Chondrocyte (in vitro differentiated cells): ENCODE data around the gene KRT16. TPM values are rescaled to one million over a fixed set of nuclear protein-coding genes. Genes with fewer than 3 reads are reported as not detected.
"Not testable (repeated sequence)": the region's sequence is repeated elsewhere in the genome, so short reads cannot be mapped to it uniquely, and the experiment has no call there.

Source experiments
- DNase-seq: peaks from one replicate; pipeline ENCODE4 v3.0.0; 2021; ENCODE audit warnings: mixed read lengths, low spot score
- H3K27ac Mint-ChIP-seq: one replicate; pipeline ENCODE4 v1.8.0; 2021; ENCODE audit warnings: mild to moderate bottlenecking, moderate library complexity, mixed read lengths; ENCODE audit not compliant: unreplicated experiment
- H3K27me3 Mint-ChIP-seq: 2 replicates; pipeline ENCODE4 v1.8.0; 2021; ENCODE audit warnings: low read depth, mixed read lengths
- H3K36me3 Mint-ChIP-seq: 2 replicates; pipeline ENCODE4 v1.8.0; 2021; ENCODE audit warnings: low read depth, mixed read lengths
- H3K4me1 Mint-ChIP-seq: 2 replicates; pipeline ENCODE4 v1.8.0; 2021; ENCODE audit warnings: low read depth, mild to moderate bottlenecking, mixed read lengths
- H3K4me3 Mint-ChIP-seq: one replicate; pipeline ENCODE4 v1.8.0; 2021; ENCODE audit warnings: mild to moderate bottlenecking, moderate library complexity, mixed read lengths; ENCODE audit not compliant: unreplicated experiment
- H3K9me3 Mint-ChIP-seq: 2 replicates; pipeline ENCODE4 v1.8.0; 2021; ENCODE audit warnings: low read depth, mixed read lengths
- CTCF ChIP-seq: fragments of 200-600 bp; sonication (generic); IDR thresholded peaks from 2 replicates; pipeline ENCODE4 v1.5.0; 2021; ENCODE audit warnings: antibody characterized with exemption, mild to moderate bottlenecking, moderate library complexity
- total RNA-seq: library from RNA; stranded (reverse); gene quantifications from 3 replicates; pipeline ENCODE4 v1.2.1, GENCODE V29; 2021

Gene KRT16
- total RNA-seq, 1 donor from 2014 or later = 5.9 TPM

GRCh38 chr17:41580687-41581365 is 31.7 kb downstream of the KRT16 start:
- no peak for TF ChIP-seq CTCF
- H3K4me3 Mint-ChIP-seq = no peak overlapping the region
- DNase-seq = no peak
- no peaks in the 10 kb centered on the region for H3K36me3 Mint-ChIP-seq
- H3K27me3 Mint-ChIP-seq = peaks cover 30% of the 10 kb centered on the region
- no peaks in the 10 kb centered on the region for H3K9me3 Mint-ChIP-seq
- H3K27ac Mint-ChIP-seq = no peak overlapping the region
- peaks cover 8% of the 10 kb centered on the region for H3K4me1 Mint-ChIP-seq

- H3K27me3 Mint-ChIP-seq = peaks cover 33% of the 10 kb centered on the region
- TF ChIP-seq CTCF = no peak
- H3K4me3 Mint-ChIP-seq = no peak overlapping the region
- H3K36me3 Mint-ChIP-seq = no peaks in the 10 kb centered on the region
- H3K27ac Mint-ChIP-seq = no peak overlapping the region
- H3K4me1 Mint-ChIP-seq = peaks cover 8% of the 10 kb centered on the region
- no peak for DNase-seq
- H3K9me3 Mint-ChIP-seq = no peaks in the 10 kb centered on the region
Measured at GRCh38 chr17:41580244-41580575, 32.4 kb downstream of the KRT16 start.

DNA sequence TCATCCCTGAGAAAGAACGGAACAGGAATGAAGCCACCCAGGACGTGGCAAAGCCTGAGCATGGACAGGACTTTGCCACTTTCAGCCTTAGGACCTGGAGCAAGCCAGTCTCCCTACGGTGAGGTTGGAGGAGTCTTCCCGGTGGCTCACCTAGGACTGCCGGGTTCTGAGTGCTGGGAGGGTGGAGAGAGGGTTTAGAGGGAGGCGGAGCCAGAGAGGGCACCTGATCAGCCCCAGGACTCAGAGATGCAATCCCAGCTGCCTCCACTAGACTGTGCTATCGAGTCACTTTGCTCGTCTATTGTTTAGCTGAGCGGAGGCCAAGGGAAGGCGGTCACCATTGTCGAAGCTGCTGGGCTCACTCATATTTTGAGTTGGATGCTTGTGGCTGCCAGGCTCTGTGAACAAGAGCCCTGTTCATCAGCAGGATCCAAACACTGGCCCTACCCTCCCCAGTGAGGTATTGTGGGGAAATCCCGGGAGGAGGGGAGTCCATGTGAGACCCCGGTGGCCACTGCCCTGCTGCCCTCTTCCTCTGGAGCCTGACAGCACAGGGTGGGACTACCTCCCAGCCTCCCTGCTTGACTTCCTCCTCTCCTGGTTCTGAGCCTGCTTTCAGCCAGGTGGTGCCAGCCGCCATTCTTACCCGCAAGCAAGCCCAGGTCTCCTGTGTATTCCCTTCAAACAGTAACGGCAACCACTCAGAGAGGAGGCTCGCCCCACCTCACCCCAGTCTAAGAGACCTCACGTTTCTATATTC is 32.9 kb downstream of the KRT16 start:
- TF ChIP-seq CTCF = peak; percentile 84
- H3K27me3 Mint-ChIP-seq = peaks cover 36% of the 10 kb centered on the region
- no peaks in the 10 kb centered on the region for H3K9me3 Mint-ChIP-seq
- no peak overlapping the region for H3K27ac Mint-ChIP-seq
- DNase-seq = no peak
- no peak overlapping the region for H3K4me3 Mint-ChIP-seq
- no peaks in the 10 kb centered on the region for H3K36me3 Mint-ChIP-seq
- H3K4me1 Mint-ChIP-seq = peaks cover 8% of the 10 kb centered on the region

DNA sequence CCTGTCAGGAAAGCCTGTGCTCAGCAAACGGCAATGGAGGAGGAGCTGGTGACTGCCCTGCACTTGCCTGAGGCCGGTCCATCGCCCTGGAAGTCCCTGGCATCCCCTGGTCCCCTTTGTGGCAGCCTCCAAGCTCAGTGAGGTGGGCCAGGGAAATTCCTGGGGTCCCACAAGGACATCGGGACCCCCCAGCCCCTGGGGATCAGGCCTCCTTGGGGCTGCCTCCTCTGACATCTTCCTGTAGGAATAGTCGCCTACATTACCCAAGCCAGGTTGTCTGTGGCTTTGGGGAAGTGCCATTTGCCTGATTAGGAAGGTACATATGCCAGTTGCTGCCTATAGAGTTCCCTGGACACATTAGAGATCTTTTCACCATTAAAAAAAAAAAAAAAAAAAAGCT is 33.6 kb downstream of the KRT16 start:
- DNase-seq = no peak
- Mint-ChIP-seq H3K4me3 (no peak overlapping the region), H3K9me3 (no peaks in the 10 kb centered on the region), H3K27me3 (peaks cover 35% of the 10 kb centered on the region), H3K36me3 (no peaks in the 10 kb centered on the region), H3K4me1 (peaks cover 8% of the 10 kb centered on the region), H3K27ac (no peak overlapping the region)
- TF ChIP-seq CTCF = no peak

DNA sequence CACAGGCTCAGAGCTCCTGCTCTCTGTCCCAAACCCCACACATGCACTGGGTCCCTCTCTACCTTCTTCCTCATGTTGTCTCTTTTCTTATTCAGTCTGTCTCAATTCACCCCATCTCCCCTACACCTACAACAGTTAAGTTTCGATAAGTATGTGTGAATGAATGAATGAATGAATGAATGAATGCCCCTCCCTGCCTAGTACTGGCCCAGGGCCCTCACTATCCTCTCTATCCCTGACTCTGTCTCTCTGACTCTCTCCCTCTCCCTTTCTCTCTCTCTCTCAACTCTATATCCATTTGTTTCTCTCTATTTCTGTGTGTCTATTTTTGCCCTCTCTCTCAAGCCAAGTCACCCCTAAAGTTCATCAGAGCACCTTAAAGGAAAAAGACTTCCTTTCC is 34.0 kb downstream of the KRT16 start:
- Mint-ChIP-seq H3K4me1 (peaks cover 8% of the 10 kb centered on the region), H3K27me3 (peaks cover 39% of the 10 kb centered on the region), H3K36me3 (no peaks in the 10 kb centered on the region), H3K9me3 (no peaks in the 10 kb centered on the region), H3K27ac (no peak overlapping the region), H3K4me3 (no peak overlapping the region)
- DNase-seq = no peak
- TF ChIP-seq CTCF = no peak

DNA sequence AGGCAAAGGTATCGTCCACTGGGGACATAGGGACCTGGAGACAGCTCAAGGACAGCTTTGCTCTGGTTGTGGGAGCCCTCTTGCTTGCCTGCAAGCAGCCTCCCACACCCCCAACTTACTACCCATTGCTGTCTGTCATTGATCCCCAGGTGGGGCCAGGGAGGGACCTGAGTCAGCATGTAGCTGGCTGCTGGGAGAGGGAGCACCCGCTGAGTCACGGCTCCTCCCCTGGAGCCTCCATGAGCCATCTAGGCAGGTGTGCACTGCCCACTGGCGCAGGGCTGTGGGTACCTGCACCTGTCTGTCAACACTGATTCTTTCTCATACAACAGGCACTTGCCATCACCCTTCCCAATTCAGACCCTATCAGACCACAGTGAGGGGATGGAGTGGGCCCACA is 35.8 kb downstream of the KRT16 start:
- H3K27me3 Mint-ChIP-seq = peaks cover 41% of the 10 kb centered on the region

More for the DNA sequence above, 35.8 kb downstream of the KRT16 start:
- not testable (repeated sequence) for H3K4me3 Mint-ChIP-seq, H3K27ac Mint-ChIP-seq, H3K36me3 Mint-ChIP-seq, H3K4me1 Mint-ChIP-seq, DNase-seq, H3K9me3 Mint-ChIP-seq
